ENCODE results near the gene MED8. TPM values are rescaled to one million over a fixed set of nuclear protein-coding genes. Genes with fewer than 3 reads are reported as not detected.

Gene MED8
- total RNA-seq, 1 donor from 2014 or later = 83.2 TPM

- no peak overlapping the region for H3K4me3 ChIP-seq (ENCODE audit: low read depth, low read length)
- no peak for DNase-seq (ENCODE audit: low read depth)
- H3K27me3 ChIP-seq (ENCODE audit: control insufficient read depth, insufficient read depth, low read length) = no peaks in the 10 kb centered on the region
- TF ChIP-seq CTCF (IDR thresholded peaks at IDR 0.05; ENCODE audit: insufficient read depth, low read length, severe bottlenecking) = peak; percentile 15
- peak; percentile 86 for FAIRE-seq
- peaks cover 28% of the 10 kb centered on the region for H3K36me3 ChIP-seq (ENCODE audit: control insufficient read depth, insufficient read depth, low read length)
Observed at GRCh38 chr1:43383449-43383848, 6.2 kb downstream of the MED8 start.

- no peak for DNase-seq (ENCODE audit: low read depth)
- peak; percentile 64 for FAIRE-seq
- H3K4me3 ChIP-seq (ENCODE audit: low read depth, low read length) = no peak overlapping the region
- peaks cover 28% of the 10 kb centered on the region for H3K36me3 ChIP-seq (ENCODE audit: control insufficient read depth, insufficient read depth, low read length)
- TF ChIP-seq CTCF (IDR thresholded peaks at IDR 0.05; ENCODE audit: insufficient read depth, low read length, severe bottlenecking) = no peak
- no peaks in the 10 kb centered on the region for H3K27me3 ChIP-seq (ENCODE audit: control insufficient read depth, insufficient read depth, low read length)
Observed at GRCh38 chr1:43382027-43382779, 7.4 kb downstream of the MED8 start.

GRCh38 chr1:43381612-43382011 is 8.0 kb downstream of the MED8 start:
- Histone ChIP-seq H3K4me3 (ENCODE audit: low read depth, low read length) (no peak overlapping the region), H3K27me3 (ENCODE audit: control insufficient read depth, insufficient read depth, low read length) (no peaks in the 10 kb centered on the region), H3K36me3 (ENCODE audit: control insufficient read depth, insufficient read depth, low read length) (peaks cover 26% of the 10 kb centered on the region)
- no peak for TF ChIP-seq CTCF (IDR thresholded peaks at IDR 0.05; ENCODE audit: insufficient read depth, low read length, severe bottlenecking)
- FAIRE-seq = no peak
- no peak for DNase-seq (ENCODE audit: low read depth)

- H3K4me3 ChIP-seq (ENCODE audit: low read depth, low read length) = no peak overlapping the region
- TF ChIP-seq CTCF (IDR thresholded peaks at IDR 0.05; ENCODE audit: insufficient read depth, low read length, severe bottlenecking) = no peak
- DNase-seq (ENCODE audit: low read depth) (no peak), FAIRE-seq (no peak)
- H3K36me3 ChIP-seq (ENCODE audit: control insufficient read depth, insufficient read depth, low read length) = peaks cover 15% of the 10 kb centered on the region
- H3K27me3 ChIP-seq (ENCODE audit: control insufficient read depth, insufficient read depth, low read length) = no peaks in the 10 kb centered on the region
Observed at GRCh38 chr1:43379476-43379875, 10.1 kb downstream of the MED8 start.

GRCh38 chr1:43377831-43378230 is 11.8 kb downstream of the MED8 start:
- Histone ChIP-seq H3K27me3 (ENCODE audit: control insufficient read depth, insufficient read depth, low read length) (no peaks in the 10 kb centered on the region), H3K4me3 (ENCODE audit: low read depth, low read length) (no peak overlapping the region), H3K36me3 (ENCODE audit: control insufficient read depth, insufficient read depth, low read length) (peaks cover 7% of the 10 kb centered on the region)
- no peak for TF ChIP-seq CTCF (IDR thresholded peaks at IDR 0.05; ENCODE audit: insufficient read depth, low read length, severe bottlenecking)
- DNase-seq (ENCODE audit: low read depth) (no peak), FAIRE-seq (no peak)
